ENCODE measurements around the gene PHF24. TPM values are rescaled to one million over a fixed set of nuclear protein-coding genes. Genes with fewer than 3 reads are reported as not detected.

Gene PHF24
- total RNA-seq, 1 donor from 2014 or later = 0.13 TPM

DNA sequence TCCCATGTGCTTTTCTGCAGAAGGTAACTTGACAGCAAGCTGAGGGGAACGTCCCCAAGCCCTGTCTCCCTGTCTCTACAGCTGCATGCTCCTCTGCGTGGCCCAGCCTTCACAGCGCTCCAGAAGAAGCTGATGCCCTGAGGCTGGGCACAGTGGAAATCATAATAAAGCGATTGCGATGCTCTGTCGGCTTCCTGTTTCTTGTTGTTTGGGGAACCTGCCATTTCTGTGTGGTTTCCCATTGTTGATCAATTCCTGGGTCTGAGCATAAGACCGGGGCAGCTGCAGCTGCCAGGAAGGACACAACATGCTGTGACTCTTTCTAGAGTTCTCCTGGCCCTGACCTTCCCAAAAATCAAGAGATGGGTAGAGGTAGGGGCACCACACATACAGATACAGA, 24.3 kb downstream of the PHF24 start:
- no peak overlapping the region for H3K27ac Mint-ChIP-seq (ENCODE audit: unreplicated experiment)
- TF ChIP-seq, protein P1, sequence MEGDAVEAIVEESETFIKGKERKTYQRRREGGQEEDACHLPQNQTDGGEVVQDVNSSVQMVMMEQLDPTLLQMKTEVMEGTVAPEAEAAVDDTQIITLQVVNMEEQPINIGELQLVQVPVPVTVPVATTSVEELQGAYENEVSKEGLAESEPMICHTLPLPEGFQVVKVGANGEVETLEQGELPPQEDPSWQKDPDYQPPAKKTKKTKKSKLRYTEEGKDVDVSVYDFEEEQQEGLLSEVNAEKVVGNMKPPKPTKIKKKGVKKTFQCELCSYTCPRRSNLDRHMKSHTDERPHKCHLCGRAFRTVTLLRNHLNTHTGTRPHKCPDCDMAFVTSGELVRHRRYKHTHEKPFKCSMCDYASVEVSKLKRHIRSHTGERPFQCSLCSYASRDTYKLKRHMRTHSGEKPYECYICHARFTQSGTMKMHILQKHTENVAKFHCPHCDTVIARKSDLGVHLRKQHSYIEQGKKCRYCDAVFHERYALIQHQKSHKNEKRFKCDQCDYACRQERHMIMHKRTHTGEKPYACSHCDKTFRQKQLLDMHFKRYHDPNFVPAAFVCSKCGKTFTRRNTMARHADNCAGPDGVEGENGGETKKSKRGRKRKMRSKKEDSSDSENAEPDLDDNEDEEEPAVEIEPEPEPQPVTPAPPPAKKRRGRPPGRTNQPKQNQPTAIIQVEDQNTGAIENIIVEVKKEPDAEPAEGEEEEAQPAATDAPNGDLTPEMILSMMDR (IDR thresholded peaks at IDR 0.05; ENCODE audit: unreplicated experiment) = no peak
- DNase-seq (ENCODE audit: low spot score) = no peak
- H3K9me3 Mint-ChIP-seq (ENCODE audit: unreplicated experiment) = no peaks in the 10 kb centered on the region
- H3K4me3 Mint-ChIP-seq (ENCODE audit: unreplicated experiment) = no peak overlapping the region
- peaks cover 8% of the 10 kb centered on the region for H3K27me3 Mint-ChIP-seq (ENCODE audit: unreplicated experiment)
- no peaks in the 10 kb centered on the region for H3K36me3 Mint-ChIP-seq (ENCODE audit: low read depth, unreplicated experiment)
- peaks cover 37% of the 10 kb centered on the region for H3K4me1 Mint-ChIP-seq (ENCODE audit: unreplicated experiment)

DNA sequence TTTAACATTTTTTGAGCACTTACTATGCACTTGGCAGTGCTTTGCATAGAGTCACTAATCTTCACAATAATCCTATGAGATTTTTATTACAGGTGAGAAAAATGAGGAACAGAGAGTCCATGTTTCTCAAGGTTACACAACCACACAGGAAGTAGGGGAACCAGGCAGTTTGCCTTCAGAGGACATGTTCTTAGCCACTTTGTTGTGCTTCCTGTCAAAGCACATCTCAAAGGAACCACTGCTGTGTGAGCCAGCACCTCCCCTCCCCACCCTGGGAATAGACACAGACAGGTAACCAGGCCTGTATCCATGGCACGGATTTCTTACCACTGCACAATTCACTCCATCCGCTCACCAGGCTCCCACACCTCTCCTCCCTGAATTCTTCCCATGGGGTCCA, 25.1 kb downstream of the PHF24 start:
- H3K9me3 Mint-ChIP-seq (ENCODE audit: unreplicated experiment) = no peaks in the 10 kb centered on the region
- H3K4me3 Mint-ChIP-seq (ENCODE audit: unreplicated experiment) = no peak overlapping the region
- no peaks in the 10 kb centered on the region for H3K36me3 Mint-ChIP-seq (ENCODE audit: low read depth, unreplicated experiment)
- no peak for DNase-seq (ENCODE audit: low spot score)
- H3K27me3 Mint-ChIP-seq (ENCODE audit: unreplicated experiment) = peaks cover 6% of the 10 kb centered on the region
- TF ChIP-seq, protein P1 (IDR thresholded peaks at IDR 0.05; ENCODE audit: unreplicated experiment) = no peak
- H3K4me1 Mint-ChIP-seq (ENCODE audit: unreplicated experiment) = peaks cover 38% of the 10 kb centered on the region
- H3K27ac Mint-ChIP-seq (ENCODE audit: unreplicated experiment) = no peak overlapping the region

DNA sequence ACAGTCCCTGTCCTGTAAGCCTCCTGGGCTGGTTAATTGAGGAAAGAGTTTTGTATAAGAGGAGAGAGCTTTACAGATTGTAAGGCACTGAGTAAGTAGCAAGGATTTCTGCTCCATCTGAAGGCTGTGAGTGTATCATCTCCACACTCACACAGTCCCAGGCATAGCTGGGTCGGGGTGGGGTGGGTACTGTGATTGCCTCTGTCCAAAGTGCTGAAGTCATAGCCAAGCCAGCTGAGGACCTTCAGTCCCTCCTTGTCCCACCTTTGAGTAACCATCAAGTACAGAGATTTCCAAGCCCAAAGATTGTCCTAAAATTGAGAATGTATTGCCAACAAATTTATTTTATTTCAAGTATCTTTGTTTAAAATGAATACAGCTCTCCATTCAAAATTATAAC, 26.0 kb downstream of the PHF24 start:
- Mint-ChIP-seq H3K27ac (ENCODE audit: unreplicated experiment) (no peak overlapping the region), H3K27me3 (ENCODE audit: unreplicated experiment) (peaks cover 5% of the 10 kb centered on the region), H3K36me3 (ENCODE audit: low read depth, unreplicated experiment) (peaks cover 4% of the 10 kb centered on the region), H3K9me3 (ENCODE audit: unreplicated experiment) (peaks cover 4% of the 10 kb centered on the region), H3K4me1 (ENCODE audit: unreplicated experiment) (peaks cover 43% of the 10 kb centered on the region), H3K4me3 (ENCODE audit: unreplicated experiment) (no peak overlapping the region)
- TF ChIP-seq, protein P1 (IDR thresholded peaks at IDR 0.05; ENCODE audit: unreplicated experiment) = no peak
- peak; percentile 52 for DNase-seq (ENCODE audit: low spot score)

DNA sequence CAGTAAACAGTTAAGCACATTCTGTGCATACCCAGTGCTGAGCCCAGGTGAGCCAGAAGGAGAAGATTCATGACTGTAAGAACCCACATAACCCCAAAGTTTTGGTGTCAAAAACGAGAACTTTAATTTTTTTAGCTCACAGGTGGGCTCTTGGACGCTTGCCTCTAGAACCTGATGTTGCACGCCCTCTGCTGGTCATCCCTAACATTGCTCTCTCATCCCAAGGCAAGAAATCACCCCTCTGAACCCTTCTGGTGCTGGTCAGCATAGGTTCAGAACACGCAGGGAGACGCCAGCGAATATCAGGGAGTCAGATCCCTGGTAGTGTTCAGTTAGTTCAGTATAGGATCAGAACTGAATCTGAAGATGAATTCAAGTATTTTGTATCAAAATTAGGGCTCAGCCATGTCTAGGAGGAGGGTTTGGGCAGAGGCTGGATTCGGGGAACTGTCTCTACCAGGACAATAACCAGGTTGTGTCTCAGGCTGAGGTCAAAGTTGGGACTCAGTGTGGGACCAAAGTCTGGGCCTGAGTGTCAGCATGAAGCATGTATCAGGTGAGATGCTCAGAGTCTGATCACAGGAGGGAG, 27.3 kb downstream of the PHF24 start:
- peaks cover 9% of the 10 kb centered on the region for H3K27me3 Mint-ChIP-seq (ENCODE audit: unreplicated experiment)
- H3K4me1 Mint-ChIP-seq (ENCODE audit: unreplicated experiment) = peaks cover 49% of the 10 kb centered on the region
- H3K36me3 Mint-ChIP-seq (ENCODE audit: low read depth, unreplicated experiment) = peaks cover 8% of the 10 kb centered on the region
- H3K27ac Mint-ChIP-seq (ENCODE audit: unreplicated experiment) = peak overlapping the region; percentile 91
- peaks cover 4% of the 10 kb centered on the region for H3K9me3 Mint-ChIP-seq (ENCODE audit: unreplicated experiment)
- H3K4me3 Mint-ChIP-seq (ENCODE audit: unreplicated experiment) = no peak overlapping the region
- TF ChIP-seq, protein P1 (IDR thresholded peaks at IDR 0.05; ENCODE audit: unreplicated experiment) = peak; percentile 88
- DNase-seq (ENCODE audit: low spot score) = peak; percentile 81

DNA sequence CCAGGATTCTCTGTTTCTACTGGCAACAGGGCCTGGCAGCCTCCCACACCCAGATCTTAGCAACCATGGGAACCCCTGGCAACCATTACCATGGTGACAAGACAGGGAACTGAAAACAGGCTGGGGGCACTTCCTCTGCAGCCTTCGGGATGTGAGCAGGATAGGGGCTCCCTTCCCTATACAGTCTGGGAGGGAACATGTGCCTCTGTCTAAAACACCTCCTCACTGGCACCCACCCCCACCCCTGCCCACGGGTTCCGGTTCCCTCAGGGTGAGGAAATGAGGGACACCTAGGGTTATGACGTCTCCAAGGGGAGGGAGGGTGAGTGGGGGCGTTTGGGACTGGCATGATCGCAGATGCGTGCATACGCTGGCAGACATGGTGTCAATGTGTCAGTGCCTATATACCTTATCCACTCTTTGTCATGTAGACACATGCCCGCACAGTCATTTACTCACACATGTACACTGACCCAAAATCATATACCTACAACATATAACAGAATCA, 28.5 kb downstream of the PHF24 start:
- H3K9me3 Mint-ChIP-seq (ENCODE audit: unreplicated experiment) = peaks cover 4% of the 10 kb centered on the region
- H3K36me3 Mint-ChIP-seq (ENCODE audit: low read depth, unreplicated experiment) = peaks cover 13% of the 10 kb centered on the region
- DNase-seq (ENCODE audit: low spot score) = peak; percentile 72
- H3K4me3 Mint-ChIP-seq (ENCODE audit: unreplicated experiment) = no peak overlapping the region
- peaks cover 57% of the 10 kb centered on the region for H3K4me1 Mint-ChIP-seq (ENCODE audit: unreplicated experiment)
- TF ChIP-seq, protein P1 (IDR thresholded peaks at IDR 0.05; ENCODE audit: unreplicated experiment) = no peak
- peak overlapping the region; percentile 82 for H3K27ac Mint-ChIP-seq (ENCODE audit: unreplicated experiment)
- peaks cover 13% of the 10 kb centered on the region for H3K27me3 Mint-ChIP-seq (ENCODE audit: unreplicated experiment)
